K562 (cell line): ENCODE results near the gene KIZ. TPM values are rescaled to one million over a fixed set of nuclear protein-coding genes. Genes with fewer than 3 reads are reported as not detected.

ENCODE experiments used
- ATF3 ChIP-seq, 2 experiments: fragments of 450-650 bp in 1 of 2; sonication (generic) in 1 of 2; formaldehyde crosslinking in 1 of 2; IDR thresholded peaks in 1 of 2; conservative IDR thresholded peaks in 1 of 2; 2 replicates each; pipeline versions ENCODE4 v1.6.1 to v1.8.1; 2016 to 2023; ENCODE audit warnings: mild to moderate bottlenecking in 2 of 2, moderate library complexity in 2 of 2, inconsistent platforms in 1 of 2, missing genetic modification reagents in 1 of 2
- CREB5 ChIP-seq: fragments of 250-450 bp; sonication (Bioruptor Pico); IDR thresholded peaks from 2 replicates; pipeline ENCODE4 v1.5.0; 2020; ENCODE audit warnings: mild to moderate bottlenecking
- EP400 ChIP-seq: fragments of 450-650 bp; IDR thresholded peaks from 2 replicates; pipeline ENCODE4 v1.6.1; 2017; ENCODE audit warnings: antibody characterized with exemption, mild to moderate bottlenecking, moderate library complexity
- ETV5 ChIP-seq: sonication (generic); formaldehyde crosslinking; IDR thresholded peaks from 2 replicates; pipeline ENCODE4 v1.4.0; 2020; ENCODE audit warnings: low read depth, mild to moderate bottlenecking, missing genetic modification reagents
- HNRNPL ChIP-seq: fragments of 200-400 bp; formaldehyde crosslinking; IDR thresholded peaks from 2 replicates; pipeline ENCODE4 v1.6.1; 2017; ENCODE audit warnings: low read depth, mild to moderate bottlenecking, low read length
- KAT8 ChIP-seq: fragments of 450-650 bp; IDR thresholded peaks from 2 replicates; pipeline ENCODE4 v1.6.1; 2016; ENCODE audit warnings: low read depth, mild to moderate bottlenecking
- PKNOX1 ChIP-seq: fragments of 450-650 bp; IDR thresholded peaks from 2 replicates; pipeline ENCODE4 v1.6.1; 2016
- PTTG1 ChIP-seq: fragments of 450-650 bp; IDR thresholded peaks from 2 replicates; pipeline ENCODE4 v1.6.1; 2016; ENCODE audit warnings: low read depth, mild to moderate bottlenecking, missing genetic modification characterization, missing compliant biosample characterization
- RBM14 ChIP-seq: fragments of 200-400 bp; formaldehyde crosslinking; IDR thresholded peaks from 2 replicates; pipeline ENCODE4 v1.6.1; 2018; ENCODE audit warnings: low read depth, mild to moderate bottlenecking, low read length, moderate library complexity, borderline replicate concordance; ENCODE audit not compliant: insufficient read depth
- RFX1 ChIP-seq: fragments of 450-650 bp; IDR thresholded peaks from 2 replicates; pipeline ENCODE4 v1.6.1; 2016; ENCODE audit warnings: mild to moderate bottlenecking, moderate library complexity
- STAT5A ChIP-seq: IDR thresholded peaks from 2 replicates; pipeline ENCODE4 v1.6.1; 2012; ENCODE audit warnings: low read length, inconsistent platforms, borderline replicate concordance
- TAF15 ChIP-seq: fragments of 200-400 bp; formaldehyde crosslinking; IDR thresholded peaks from 2 replicates; pipeline ENCODE4 v1.6.1; 2017; ENCODE audit warnings: mild to moderate bottlenecking, low read depth, low read length, moderate library complexity
- ZNF592 ChIP-seq: fragments of 450-650 bp; IDR thresholded peaks from 2 replicates; pipeline ENCODE4 v1.6.1; 2017; ENCODE audit warnings: antibody characterized with exemption, mild to moderate bottlenecking
- ZNF695 ChIP-seq: fragments of 450-650 bp; formaldehyde crosslinking; IDR thresholded peaks from 2 replicates; pipeline ENCODE4 v1.4.0; 2020; ENCODE audit warnings: mild to moderate bottlenecking, moderate library complexity
- polyA plus RNA-seq, 8 experiments: library from polyadenylated mRNA; depleted of rRNA in 4 of 8; stranded (reverse) in 5 of 8; unstranded in 3 of 8; fragments of >200 nt; fragmentation: Nextera tagmentation in 2 of 8; fragmentation: Illumina TruSeq in 1 of 8; extraction: Ambion mirVana in 2 of 8; extraction: Trizol in 1 of 8; gene quantifications; 2 replicates each; pipeline versions ENCODE4 v1.2.1 to v1.2.3, GENCODE V29; 2011 to 2014; ENCODE audit warnings: inconsistent platforms in 1 of 8, missing spikeins in 1 of 8
- total RNA-seq, 7 experiments: library from RNA; depleted of rRNA in 6 of 7; stranded (reverse); fragments of >200 nt in 6 of 7; fragmentation: Illumina TruSeq in 2 of 7; extraction: Trizol in 2 of 7; gene quantifications; 2 replicates each; pipeline versions ENCODE4 v1.2.1 to v1.2.3, GENCODE V29; 2011 to 2021; ENCODE audit warnings: low replicate concordance in 1 of 7

Gene KIZ
- total and polyA plus RNA-seq, 9 of the 15 experiments (the other 6 are each of a cell fraction or from before 2014, with no cell fraction given), result 4.9 to 21.1 (median 13.5) TPM

- TF ChIP-seq RFX1 (no peak), ATF3 (IDR thresholded peaks at IDR 0.05) (no peak), ATF3 (CRISPR knock-in tag; conservative IDR thresholded peaks at IDR 0.05) (no peak), TAF15 (no peak), ETV5 (CRISPR knock-in tag) (no peak), EP400 (no peak), PTTG1 (no peak), RBM14 (no peak), CREB5 (CRISPR knock-in tag) (no peak), STAT5A (no peak), ZNF695 (CRISPR knock-in tag) (no peak), KAT8 (no peak), PKNOX1 (no peak), HNRNPL (0 out of 2 replicates have a peak, but pooled peaks have one; percentile 57), ZNF592 (no peak)
- TF ChIP-seq, all 486 proteins: peak for 8
Observed at GRCh38 chr20:21235484-21236445, 109.9 kb downstream of the KIZ start (continued).
